Globus pallidus (tissue), 1 donor: ENCODE results near the gene CARHSP1.
"Not testable (repeated sequence)": the region's sequence is repeated elsewhere in the genome, so short reads cannot be mapped to it uniquely, and the experiment has no call there.

Source experiments
- DNase-seq: peaks from one replicate; pipeline ENCODE4 v3.0.0-alpha.2; 2015; ENCODE audit warnings: low spot score

Gene CARHSP1

DNA sequence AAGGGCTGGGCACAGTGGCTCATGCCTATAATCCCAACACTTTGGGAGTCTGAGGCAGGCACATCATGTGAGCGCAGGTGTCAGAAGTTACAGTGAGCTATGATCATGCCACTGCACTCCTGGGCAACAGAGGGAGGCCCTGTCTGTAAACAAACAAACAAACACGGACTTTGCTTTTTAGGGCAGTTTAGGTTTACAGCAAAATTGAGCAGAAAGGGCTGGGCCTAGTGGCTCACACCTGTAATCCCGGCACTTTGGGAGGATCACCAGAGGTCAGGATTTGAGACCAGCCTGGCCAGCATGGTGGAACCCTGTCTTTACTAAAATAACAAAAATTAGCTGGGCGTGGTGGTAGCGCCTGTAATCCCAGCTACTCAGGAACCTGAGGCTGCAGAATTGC is 3.3 kb upstream of the CARHSP1 start:
- DNase-seq: no peak

GRCh38 chr16:8869988-8870241 is 1.1 kb upstream of the CARHSP1 start:
- not testable (repeated sequence) for DNase-seq

DNA sequence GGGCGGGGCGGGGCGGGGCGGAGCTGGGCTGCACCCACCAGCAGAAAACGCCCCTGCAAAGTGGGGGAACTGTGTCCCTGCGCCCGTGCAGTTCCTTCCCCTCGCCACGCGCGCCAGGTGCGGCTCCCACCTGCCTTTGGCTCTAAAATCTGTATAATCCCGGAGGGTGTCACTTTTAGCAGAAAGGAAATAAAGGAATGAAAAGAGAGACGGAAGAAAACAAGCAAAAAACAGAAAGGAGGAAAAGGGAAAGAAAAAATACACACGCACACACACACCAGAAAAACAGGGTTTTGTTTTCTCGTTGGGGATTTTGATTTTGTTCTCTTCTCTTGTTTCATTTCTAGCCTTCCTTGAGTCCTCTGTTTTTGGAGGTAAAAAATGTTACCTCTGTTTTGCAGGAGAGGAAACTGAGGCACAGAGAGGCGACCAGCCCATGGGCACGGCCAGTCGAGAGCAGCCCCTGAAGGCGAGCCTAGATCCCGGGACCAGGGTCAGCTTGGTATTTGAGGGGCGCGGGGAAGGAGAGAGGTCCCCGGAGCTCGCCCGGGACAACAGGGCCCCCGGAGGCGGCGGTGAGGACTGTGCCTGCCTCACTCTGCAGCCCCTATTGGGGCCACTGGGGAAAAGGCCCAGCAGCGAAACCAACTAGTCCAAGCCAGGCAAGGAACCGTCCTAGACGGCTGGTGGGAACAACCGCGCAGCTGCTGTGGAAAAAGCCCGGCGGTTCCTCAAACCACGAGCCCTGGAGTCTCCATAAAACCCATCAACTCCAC is 594 bp upstream of the CARHSP1 start:
- no peak for DNase-seq

DNA sequence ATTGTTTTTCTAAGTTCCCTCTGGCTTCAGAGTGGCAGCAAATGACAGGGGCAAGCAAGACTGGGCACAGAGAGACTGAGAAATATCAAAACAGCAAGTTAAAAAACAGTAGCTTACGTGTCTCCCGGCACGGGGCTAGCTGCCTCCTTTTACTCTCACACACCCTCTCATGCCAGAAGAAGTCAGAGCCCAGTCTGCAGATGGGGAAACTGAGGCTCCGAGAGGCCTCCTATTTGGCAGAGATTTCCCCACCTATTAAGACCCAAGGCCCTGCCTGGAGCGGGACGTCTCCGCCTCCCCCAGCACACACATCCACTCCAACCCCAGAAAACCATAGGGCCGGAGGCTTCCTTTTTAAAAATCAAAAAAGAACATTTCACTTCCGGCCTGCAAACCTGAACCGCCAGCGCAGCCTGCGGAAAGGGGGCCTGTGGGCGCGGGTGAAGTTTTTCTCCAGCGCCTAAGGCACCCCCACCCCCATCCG is 832 bp downstream of the CARHSP1 start:
- DNase-seq: no peak

- peak; percentile 58 for DNase-seq
These were observed 1.4 kb downstream of the CARHSP1 start for GRCh38 chr16:8867216-8867931.

- DNase-seq: no peak
These were observed 2.0 kb downstream of the CARHSP1 start for GRCh38 chr16:8866884-8867215.

DNA sequence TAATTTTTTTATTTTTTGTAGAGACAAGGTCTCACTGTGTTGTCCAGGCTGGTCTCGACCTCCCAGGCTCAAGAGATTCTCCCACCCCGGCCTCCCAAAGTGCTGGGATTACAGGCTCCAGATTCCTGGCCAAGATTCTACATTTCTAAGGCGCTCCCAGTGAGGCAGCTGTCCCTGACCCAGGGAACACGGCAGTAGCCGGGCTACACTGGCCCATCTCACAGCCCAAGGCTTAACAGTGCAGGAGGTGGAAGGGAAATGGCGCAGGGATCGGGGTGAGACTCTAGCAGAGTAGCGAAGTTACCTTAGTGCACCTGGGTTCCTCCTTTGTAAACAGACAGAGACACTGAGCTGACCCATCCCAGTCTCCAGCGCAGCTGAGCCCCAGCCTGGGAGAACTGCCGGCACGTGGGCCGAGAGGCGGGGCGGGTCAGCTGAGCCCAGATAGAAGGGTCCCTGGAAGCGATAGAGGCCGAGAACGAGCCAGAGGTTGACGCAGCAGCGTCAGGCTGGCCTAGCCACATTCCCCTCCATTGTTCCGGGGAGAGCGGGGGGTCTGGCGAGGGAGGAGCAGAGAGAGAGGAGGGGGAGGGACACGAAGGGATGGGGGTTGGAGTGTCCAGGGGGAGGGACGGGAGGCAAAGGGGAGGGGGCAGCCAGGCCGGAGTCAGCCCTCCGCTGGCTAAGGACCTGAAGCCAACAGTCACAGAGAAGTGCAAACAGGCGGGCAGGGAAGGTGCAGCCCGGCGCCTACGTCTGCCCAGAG is 2.5 kb downstream of the CARHSP1 start:
- peak; percentile 74 for DNase-seq

DNA sequence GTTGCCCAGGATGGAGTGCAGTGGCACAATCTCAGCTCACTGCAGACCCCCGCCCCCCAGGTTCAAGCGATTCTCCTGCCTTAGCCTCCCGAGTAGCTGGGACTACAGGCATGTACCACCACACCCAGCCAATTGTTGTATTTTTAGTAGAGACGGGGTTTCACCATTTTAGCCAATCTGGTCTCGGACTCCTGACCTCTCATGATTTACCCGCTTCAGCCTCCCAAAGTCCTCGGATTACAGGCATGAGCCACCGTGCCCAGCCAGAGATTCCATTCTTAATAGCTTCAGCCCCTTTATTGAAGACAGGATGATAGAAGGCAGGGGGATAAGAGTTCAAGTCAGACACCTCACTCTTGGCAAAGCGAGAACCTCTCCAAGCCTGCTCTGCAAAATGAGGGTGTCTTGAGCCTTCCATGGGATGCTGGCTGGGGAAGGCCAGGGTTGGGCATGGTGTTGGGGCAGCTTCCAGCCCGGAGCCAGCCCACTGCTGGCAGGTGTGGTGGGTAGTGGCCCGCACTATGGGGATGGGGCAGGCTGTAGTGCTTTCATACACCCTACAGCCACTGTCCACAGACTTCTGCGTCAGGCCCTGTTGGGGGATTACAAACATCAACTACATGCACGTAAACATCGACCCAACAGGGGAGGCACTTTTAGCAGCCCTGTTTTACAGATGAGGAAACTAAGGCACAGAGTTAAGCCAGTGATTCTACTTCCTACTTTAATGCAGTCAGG is 3.5 kb downstream of the CARHSP1 start:
- no peak for DNase-seq

DNA sequence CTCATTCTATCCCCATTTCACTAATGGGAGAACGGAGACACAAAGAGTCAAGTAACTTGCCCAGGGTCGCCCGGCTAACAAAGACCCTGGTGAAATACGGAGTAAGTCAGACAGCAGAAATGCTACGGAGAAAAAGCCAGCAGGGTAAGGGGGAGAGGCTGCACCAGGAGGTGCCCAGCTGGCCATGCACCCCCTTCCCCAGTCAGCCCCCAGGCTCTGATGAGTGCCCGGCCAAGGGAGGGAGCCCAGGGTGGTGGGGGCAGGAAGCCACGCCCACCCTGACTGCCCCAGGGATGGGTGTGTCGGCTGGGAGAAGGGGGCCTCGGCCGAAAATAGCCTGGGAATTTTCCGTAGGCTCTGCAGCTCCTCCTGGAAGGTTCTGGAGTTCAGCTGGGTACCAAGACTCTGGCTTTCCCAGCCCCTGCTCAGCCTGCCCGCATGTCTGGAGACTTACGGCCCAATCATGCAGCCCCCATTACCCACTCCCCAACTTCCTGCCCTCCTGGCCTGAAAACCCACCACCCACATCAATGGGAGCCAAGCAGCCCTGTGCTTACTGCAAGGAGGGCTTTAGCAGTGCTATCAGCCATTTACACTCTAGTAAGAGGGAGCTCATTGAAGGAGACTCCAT is 4.2 kb downstream of the CARHSP1 start:
- no peak for DNase-seq

DNA sequence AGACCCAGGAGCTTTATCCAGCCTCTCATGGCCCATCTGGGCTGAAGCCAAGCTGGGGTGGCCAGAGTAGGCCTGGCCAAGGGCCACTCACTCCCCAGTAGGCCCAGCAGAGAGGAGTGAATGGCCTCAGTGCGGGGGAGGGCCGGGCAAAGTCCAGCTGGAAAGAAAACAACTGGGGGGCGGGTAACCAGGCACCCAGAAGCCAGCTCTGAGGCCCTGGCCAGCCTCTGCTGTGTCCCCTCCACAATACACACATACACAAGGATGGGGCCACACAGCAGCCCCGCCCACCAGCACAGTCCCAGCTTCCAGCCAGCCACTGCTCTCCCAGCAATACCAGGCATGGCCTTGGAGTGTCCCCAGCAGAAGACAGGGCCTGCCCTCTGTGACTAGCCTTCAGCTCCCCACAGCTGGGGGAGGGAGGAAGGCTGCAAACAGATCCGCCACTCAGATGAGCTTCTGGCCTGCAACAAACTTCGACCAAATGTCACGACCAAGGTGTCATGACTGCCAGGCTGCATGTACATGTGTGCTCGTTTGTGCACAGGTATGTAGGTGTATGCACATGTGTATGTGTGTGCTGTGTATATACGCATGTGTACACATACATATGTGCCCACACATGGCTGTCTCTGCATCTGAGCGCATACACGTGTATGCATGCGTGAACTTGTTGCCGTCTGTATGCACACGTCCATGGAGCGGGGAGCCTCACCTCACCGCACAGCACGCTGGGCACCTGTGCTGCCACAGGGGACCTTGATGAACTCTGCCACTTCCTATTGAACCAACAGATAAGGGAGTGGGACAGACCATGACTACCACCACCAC is 5.0 kb downstream of the CARHSP1 start:
- DNase-seq: peak; percentile 97

DNA sequence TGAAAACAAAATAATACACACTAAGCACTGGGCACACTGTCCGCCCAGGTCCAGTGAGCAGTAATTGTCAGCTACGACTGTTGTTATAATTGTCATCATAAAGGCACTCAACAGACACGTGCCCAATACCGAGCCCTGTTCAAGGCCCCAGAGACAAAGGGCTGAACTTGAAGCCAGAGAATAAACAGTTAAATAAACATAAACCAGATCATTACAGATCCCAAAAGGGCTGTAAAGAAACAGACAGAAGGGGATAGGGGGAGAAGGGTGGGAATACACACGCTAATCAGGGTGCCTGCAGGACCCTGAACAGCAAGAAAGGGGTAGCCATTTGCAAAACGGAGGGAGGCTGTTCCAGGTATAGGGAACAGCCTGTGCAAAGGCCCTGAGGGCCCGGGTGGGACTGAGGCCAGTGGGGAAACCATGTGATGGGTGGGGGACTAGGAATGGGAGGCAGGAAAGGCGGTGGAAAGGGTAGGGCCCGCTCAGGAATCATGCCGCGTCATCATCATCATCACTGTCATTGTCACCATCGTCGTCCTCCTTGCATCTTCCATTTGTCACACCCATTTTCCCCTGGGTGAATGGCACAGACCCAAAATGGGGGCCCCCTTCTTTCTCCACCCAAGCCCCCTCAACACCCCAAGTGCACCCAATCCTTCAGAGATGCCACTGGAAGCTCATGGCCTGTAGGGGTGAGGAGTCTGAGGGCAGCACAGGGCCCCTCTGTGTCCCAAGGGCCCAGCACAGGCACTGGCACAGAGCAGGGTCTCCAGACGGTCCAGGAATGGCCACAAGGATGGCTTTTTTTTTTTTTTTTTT is 6.3 kb downstream of the CARHSP1 start:
- no peak for DNase-seq

GRCh38 chr16:8861563-8862308 is 7.1 kb downstream of the CARHSP1 start:
- DNase-seq: peak; percentile 42

DNA sequence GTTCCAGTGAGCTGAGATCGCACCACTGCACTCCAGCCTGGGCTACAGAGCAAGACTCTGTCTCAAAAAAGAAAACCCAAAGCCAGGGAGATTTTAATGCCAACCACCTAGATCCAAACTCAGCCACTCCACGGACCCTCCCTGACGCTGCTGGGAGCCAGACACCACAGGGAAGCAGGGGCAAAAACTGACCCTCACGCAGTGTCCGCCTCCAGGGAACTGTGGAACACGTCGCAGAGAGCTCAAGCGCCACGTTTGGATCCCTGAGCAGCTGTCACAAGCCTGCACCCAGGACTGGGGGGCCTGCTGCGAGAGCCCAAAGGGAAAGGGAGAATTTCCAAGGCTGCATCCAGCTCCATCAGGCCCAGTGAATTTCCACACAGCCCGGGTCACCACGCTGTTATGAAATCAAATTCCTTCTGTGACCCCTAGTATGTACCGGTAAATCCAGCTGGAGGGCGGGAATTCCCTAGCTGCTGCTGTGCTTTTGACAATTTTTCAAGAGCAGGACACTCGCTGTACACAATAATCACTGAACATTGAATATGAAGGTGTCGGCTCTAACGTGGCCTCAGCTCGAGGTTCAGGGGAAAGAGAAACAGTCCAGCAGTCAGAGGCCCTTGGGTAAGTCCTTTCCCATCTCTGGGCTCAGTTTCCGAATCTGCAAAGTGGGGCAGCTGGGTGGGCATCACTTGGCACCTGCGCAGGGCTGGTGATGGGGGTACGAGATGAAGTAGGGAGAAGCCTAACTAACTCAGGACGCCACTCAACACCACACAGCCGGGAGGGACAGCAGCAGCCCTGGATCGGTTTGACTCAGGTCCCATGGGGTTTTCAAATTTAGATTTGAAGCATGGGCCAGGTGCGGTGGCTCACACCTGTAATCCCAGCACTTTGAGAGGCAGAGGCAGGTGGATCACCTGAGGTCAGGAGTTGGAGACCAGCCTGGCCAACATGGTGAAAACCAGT is 8.6 kb downstream of the CARHSP1 start:
- DNase-seq: no peak

- no peak for DNase-seq
These were observed 9.6 kb downstream of the CARHSP1 start for GRCh38 chr16:8858994-8859912.

DNA sequence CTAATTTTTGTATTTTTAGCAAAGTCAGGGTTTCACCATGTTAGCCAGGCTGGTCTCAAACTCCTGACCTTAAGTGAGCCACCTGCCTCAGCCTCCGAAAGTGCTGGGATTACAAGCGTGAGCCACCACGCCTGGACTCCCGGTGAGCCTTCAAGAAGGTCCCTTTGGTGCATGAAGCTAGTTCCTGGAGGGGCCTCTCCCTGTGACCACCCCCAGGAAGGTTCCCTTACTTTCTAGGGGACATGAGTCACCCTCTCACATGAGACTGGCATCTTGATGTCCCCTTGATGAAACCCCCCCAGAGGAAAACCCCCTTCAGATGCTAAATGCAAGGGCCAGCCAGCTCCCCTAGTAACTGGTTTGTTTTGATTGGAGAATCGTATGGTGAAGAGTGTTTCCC is 12.8 kb downstream of the CARHSP1 start:
- DNase-seq: no peak

GRCh38 chr16:8855051-8855786 is 13.6 kb downstream of the CARHSP1 start:
- DNase-seq: no peak
